SK-N-MC (cell line): ENCODE measurements around the gene ARNT2.

Experiments
- EZH2 ChIP-seq: fragments of 200-600 bp; sonication (generic); IDR thresholded peaks from one replicate; pipeline ENCODE4 v1.6.1; 2017; ENCODE audit warnings: antibody characterized with exemption
- FOXP2 ChIP-seq: optimal IDR thresholded peaks from 2 replicates; pipeline ENCODE3; 2011; ENCODE audit warnings: mild to moderate bottlenecking, moderate library complexity; ENCODE audit not compliant: insufficient read depth; ENCODE audit errors: extremely low read length, control extremely low read depth
- POLR2AphosphoS5 ChIP-seq: IDR thresholded peaks from 2 replicates; pipeline ENCODE4 v1.6.1; 2012; ENCODE audit warnings: mild to moderate bottlenecking, low read depth, low read length, borderline replicate concordance

DNA sequence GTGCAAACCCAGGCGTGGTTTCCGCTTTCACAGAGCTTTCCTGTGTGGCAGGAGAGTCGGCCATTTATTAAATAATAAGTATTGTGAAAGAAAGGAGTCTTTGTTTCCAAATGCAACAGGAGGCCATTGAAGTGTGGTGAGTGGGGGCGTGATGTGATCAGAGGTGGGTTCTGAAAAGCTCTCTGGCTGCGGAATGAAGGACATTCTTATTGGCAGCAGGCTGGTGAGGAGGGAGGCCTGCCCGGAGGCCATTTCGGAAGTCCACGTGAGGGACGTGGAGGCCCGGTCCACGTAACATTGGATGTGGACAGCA, 11.1 kb downstream of the ARNT2 start:
- TF ChIP-seq POLR2AphosphoS5 = no peak
- no peak for TF ChIP-seq EZH2
- TF ChIP-seq FOXP2 = no peak
